ENCODE data around the gene SMIM31.

The SMIM31 gene

DNA sequence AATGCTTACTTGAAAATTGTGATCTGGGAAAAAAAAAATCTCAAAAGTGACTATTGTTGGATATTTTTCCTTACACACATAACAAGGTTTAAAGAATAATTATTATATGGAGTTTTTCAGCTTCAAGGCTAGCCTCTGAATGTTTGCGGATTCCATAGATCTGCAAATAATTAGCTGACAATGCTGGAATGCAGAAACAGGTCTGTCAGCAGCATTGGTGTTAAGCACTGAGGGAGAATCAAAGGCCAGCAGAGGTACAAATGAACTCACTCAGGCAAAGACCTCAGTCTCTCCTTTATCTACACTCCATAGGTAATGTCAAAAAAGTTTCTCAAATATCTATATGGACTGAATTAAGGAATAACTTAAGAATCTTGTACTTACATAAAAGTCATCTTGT, 35.1 kb downstream of the SMIM31 start:
- no peak for DNase-seq

DNA sequence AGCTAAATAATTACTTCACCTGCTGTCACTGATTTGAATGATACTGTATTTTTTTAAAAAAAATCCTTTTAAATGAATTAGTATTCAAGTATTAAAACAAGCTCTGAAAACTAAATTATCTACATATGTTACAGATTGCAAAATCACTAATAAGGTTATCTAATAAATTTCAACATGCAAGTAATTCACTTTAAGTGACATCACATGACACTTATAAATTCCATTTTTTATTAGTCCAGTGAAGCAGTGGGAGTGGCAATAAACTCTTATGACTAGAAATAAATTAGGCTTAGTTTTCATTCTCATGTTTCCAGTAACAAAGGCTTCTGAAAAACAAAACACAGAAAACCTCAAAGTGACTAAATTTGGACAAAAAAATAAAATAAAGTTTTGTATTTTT, 36.3 kb downstream of the SMIM31 start:
- DNase-seq, result no peak

DNA sequence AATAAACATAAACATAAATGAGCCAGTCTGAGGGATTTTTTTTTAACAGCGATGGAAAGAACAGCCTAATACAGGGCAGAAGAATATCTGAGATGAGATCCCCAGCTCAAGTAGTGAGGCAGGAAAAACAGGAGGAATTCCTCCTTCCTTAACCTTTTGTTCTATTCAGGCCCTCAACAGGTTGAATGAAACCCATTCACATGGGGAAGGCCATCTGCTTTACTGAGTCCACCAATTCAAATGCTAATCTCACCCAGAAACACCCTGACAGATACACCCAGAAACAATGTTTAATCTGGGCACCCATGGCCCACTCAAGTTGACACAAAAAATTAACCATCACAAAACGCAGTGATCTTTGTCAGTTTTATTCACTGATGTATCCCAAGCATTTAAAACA, 45.5 kb downstream of the SMIM31 start:
- no peak for DNase-seq

- DNase-seq, result no peak
Measured at GRCh38 chr4:164800786-164801185, 46.9 kb downstream of the SMIM31 start.

DNA sequence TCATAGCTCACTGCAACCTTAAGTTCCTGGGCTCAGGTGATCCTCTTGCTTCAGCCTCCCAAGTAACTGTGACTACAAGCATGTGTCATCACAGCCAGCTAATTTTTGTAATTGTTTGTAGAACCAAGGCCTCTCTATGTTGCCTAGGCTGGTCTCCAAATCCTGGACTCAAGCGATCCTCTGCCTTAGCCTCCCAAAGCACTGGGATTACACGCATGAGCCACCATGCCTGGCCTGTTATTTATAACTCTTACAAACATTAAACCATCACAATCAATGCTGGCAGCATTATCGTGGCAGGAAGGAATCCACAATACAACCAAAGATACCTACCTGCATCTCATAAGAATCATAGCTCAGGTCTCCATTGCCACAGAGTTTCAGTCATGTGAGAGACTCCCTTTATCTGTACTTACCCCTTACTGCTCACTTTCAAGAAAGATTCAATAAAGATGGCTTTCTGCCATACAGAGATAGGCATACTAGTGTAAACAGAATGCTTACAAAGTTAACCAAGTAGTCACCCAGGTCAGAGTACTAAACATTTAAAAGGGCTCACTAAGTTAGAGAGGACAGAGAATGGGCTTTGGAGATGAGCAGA, 48.5 kb downstream of the SMIM31 start:
- DNase-seq, result no peak

- DNase-seq, result no peak
Measured at GRCh38 chr4:164803702-164804101, 49.8 kb downstream of the SMIM31 start.

DNA sequence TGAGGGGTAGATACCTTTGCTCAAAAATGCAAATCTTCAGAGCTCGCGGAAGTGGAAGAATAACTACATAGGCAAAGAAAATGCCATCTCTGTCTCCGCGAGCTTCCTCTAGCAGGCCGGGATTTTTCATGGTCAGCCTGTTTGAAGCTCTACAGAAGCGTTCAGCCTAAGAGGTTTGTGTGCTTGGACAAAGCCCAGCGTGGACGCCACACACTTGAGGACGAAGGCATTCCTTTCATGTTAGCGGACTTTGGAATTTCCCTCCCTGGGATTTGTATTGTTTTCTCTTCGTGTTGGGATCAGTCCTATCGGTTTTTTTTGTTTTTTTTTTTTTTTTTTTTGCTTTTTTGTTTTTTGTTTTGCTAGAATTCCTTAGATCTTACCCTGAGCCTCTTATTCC, 53.7 kb downstream of the SMIM31 start:
- DNase-seq, result no peak

DNA sequence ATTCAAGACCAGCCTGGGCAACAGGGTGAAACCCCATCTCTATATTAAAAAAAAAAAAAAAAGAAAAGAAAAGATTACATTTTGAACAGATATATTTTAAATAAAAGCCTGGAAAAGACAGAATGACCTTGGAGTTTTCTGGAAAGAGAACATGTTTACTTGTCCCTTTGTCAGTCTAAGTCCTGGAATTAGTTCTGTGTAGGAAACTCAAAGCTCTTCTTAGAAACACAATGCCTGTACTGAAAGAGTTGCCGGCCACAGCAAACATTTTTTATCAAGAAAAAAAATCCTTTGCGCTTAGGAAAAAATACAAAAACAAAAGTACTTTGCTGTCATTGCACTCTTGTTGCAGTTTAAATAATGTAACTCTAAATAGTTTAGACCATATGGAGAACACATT, 59.6 kb downstream of the SMIM31 start:
- no peak for DNase-seq

DNA sequence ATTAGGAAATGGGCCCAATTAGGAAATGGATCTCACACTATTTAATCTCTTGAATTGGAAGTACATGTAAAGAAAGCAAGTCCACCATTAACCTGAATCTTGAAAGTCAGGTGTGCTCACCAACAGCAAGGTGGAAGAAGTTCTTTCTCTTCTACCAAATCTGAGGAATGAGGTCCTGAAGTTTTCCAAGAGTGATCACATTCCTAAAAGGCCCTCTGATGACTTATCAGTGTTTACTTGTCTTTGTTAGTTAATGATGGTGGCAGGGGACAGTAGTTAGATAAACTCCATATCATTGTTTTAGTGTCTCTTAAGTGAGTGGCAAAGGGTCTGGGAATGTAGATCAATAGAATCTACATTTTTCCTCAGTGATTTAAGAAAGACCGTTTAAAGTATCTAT, 61.8 kb downstream of the SMIM31 start:
- DNase-seq, result no peak

DNA sequence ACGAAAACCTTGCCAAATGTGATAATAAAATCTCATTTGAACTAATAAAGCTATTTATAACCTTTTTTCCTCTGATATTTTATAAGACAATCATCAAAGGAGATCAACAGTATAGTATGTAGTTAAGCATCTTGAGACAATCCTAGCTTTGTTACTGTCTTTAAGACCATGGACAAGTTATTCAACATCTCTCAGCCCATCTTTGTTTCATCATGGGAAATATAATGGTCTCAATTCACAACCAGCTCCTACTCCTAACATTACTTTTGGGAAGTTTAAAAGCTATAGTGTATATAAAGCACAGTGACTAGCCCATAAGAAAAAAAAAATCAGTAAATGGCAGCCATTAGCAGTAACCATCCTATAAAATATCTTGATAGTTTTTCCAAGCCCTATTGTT, 65.4 kb downstream of the SMIM31 start:
- DNase-seq, result no peak

- no peak for DNase-seq
Measured at GRCh38 chr4:164821711-164822110, 67.8 kb downstream of the SMIM31 start.

- DNase-seq, result no peak
Measured at GRCh38 chr4:164824581-164824980, 70.7 kb downstream of the SMIM31 start.

- DNase-seq, result no peak
Measured at GRCh38 chr4:164828955-164829354, 75.0 kb downstream of the SMIM31 start.

- no peak for DNase-seq
Measured at GRCh38 chr4:164846566-164846965, 92.6 kb downstream of the SMIM31 start.

GRCh38 chr4:164847016-164847415, 93.1 kb downstream of the SMIM31 start:
- no peak for DNase-seq

DNA sequence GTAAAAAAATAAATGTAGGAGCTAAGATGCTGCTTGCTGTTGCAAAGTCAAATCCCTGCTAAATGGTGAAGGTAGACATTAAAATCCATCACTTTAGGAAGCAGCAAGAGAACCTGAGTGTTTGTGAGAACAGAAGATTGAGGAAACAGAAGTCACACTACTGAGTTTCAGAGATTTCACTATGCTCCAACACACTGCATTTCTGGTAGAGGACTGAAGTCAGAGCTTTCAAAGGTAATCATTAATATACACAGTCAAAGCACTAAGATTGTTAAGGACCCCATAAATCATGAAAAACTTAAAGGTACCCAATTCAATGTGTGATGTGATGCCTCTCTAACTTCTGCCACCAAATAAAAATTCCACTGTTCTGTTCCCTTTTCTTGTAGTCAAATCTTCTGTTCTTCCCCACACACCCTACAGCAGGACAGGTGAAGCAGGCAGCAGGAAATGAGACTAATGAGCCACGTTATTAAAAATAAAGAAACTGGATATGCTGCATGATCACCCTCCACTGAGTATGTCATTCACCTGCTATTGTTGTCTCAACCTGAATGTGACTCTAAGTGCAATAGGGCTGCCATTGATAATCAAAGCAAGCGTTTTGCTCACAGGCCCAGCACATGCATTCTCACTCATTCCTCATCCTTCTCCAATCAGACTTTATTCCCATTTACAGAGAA, 94.2 kb downstream of the SMIM31 start:
- DNase-seq, result no peak

Data from NCI-H187 (cell line).